C4-2B (cell line): Measurements from ENCODE around the gene GSPT1.
A peak's percentile ranks its signal among the peaks of the same experiment; 100 is the strongest.
"Not testable (repeated sequence)": the region's sequence is repeated elsewhere in the genome, so short reads cannot be mapped to it uniquely, and the experiment has no call there.

Experiments used
- H3K27ac ChIP-seq: fragments of 450-650 bp; 2 replicates; pipeline ENCODE4 v1.5.1; 2017
- ZFX ChIP-seq: fragments of 450-650 bp; IDR thresholded peaks from 2 replicates; pipeline ENCODE4 v1.6.1; 2017
- TF ChIP-seq, protein P1 (sequence below): fragments of 450-650 bp; conservative IDR thresholded peaks from 2 replicates; pipeline ENCODE4 v1.5.1; 2017; ENCODE audit warnings: mild to moderate bottlenecking

GSPT1 gene

DNA sequence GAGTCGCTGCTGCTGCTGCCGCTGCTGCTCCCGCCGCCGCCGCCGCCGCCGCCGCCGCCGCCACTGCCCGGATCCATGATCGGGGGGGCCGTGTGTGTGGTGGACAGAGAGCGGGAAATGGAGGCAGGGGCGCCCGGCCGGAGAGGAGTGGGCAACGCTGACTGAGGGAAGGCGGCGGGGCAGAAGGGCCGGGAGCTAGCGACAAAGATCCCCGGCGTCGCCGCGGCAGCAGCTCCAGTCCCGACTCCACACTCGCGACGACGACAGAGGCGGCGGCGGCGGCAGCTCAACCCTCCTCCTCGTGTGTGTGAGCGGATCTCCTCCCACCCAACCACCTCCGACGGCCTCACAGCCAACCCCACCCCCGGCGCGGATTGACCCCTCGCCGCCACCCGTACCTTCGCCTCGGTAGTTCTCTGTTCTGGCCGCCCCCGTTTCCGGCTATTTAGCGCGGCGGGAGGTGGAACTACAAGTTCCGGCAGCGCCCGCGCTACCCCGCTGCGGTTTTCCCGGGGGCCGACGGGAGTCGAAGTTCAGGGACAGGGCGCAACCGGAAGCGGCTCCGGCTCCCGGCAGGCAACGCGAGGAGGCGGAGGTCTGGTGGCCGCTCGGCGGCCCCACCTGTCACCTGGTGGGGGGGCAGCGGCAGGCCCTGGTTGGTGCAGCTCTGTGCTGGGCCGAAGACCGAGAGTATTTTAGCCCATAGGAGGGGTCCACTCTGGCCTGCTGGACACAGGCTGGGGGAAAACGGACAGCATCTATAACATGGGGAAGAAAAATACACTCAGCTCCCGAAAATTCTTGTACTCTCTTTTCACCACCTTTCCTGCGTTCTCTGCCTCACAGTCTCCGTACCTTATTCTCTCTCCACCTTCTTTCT, at the start of gene GSPT1:
TSS of gene GSPT1 (minus strand) at position 313 of the 880 bp plus-strand sequence. CDS start at position 77, 236 bp downstream.
- TF ChIP-seq, protein P1, sequence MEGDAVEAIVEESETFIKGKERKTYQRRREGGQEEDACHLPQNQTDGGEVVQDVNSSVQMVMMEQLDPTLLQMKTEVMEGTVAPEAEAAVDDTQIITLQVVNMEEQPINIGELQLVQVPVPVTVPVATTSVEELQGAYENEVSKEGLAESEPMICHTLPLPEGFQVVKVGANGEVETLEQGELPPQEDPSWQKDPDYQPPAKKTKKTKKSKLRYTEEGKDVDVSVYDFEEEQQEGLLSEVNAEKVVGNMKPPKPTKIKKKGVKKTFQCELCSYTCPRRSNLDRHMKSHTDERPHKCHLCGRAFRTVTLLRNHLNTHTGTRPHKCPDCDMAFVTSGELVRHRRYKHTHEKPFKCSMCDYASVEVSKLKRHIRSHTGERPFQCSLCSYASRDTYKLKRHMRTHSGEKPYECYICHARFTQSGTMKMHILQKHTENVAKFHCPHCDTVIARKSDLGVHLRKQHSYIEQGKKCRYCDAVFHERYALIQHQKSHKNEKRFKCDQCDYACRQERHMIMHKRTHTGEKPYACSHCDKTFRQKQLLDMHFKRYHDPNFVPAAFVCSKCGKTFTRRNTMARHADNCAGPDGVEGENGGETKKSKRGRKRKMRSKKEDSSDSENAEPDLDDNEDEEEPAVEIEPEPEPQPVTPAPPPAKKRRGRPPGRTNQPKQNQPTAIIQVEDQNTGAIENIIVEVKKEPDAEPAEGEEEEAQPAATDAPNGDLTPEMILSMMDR: no peak; the same call in 1 of the 2 replicates
- TF ChIP-seq ZFX: no peak
- H3K27ac ChIP-seq: peak within 1 kb of the TSS; percentile 93

DNA sequence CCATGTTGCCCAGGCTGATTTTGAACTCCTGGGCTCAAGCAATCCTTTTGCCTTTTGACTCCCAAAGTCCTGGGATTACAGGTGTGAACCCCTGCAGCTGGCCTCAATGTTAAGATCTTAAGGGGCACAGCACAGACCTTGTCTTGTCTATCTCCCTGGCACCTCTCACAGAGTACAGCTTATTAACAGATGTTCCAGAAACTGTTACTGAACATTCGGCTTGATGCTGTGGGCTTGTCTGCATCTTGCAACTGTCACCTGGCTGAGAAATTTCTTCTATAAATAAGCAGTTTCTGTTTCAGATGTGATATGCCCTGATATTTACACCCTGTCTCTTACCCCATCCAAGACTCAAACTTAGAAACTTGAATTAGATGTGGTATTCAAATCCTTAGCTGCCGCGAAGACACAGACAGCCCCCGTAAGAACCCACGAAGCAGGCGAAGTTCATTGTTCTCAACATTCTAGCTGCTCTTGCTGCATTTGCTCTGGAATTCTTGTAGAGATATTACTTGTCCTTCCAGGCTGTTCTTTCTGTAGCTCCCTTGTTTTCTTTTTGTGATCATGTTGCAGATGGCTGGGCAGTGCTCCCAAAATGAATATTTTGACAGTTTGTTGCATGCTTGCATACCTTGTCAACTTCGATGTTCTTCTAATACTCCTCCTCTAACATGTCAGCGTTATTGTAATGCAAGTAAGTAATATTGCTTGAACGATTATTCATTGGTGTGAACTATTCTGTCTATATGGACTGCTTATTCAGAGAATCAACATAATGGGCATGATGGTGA, 49.2 kb upstream of the GSPT1 start, which contains the start of gene TNFRSF17:
TSS of gene TNFRSF17 (plus strand) at position 450 of the 791 bp plus-strand sequence. CDS start at position 565, 115 bp downstream.
- no peak within 1 kb of the TSS for H3K27ac ChIP-seq

DNA sequence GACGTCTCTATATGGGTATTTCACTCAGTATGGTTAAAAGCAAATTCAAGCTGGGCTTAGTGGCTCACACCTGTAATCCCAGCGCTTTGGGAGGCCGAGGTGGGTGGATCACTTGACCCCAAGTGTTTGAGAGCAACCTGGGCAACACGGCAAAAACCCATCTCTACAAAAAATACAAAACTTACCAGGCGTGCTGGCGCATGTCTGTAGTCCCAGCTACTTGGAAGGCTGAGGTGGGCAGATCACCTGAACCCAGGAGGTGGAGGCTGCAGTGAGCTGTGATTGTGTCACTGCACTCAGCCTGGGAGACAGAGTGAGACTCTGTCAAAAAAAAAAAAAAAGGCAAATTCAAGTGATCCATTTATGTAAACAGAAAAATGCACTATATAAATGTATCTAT, 48.0 kb upstream of the GSPT1 start:
- TF ChIP-seq, protein P1: no peak
- TF ChIP-seq ZFX: no peak
- H3K27ac ChIP-seq: no peak overlapping the region

More for the DNA sequence above, 49.2 kb upstream of the GSPT1 start, which contains the start of gene TNFRSF17:
- TF ChIP-seq ZFX: no peak
- TF ChIP-seq, protein P1: no peak

DNA sequence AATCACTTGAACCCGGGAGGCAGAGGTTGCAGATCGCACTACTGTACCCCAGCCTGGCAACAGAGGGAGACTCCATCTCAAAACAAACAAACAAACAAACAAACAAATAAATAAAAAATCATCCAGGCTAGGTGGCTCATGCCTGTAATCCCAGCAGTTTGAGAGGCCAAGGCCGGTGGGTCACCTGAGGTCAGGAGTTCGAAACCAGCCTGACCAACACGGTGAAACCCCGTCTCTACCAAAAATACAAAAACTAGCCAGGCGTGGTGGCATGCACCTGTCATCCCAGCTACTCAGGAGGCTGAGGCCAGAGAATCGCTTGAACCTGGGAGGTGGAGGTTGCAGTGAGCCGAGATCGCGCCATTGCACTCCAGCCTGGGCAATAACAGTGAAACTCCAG, 47.2 kb upstream of the GSPT1 start:
- not testable (repeated sequence) for H3K27ac ChIP-seq

DNA sequence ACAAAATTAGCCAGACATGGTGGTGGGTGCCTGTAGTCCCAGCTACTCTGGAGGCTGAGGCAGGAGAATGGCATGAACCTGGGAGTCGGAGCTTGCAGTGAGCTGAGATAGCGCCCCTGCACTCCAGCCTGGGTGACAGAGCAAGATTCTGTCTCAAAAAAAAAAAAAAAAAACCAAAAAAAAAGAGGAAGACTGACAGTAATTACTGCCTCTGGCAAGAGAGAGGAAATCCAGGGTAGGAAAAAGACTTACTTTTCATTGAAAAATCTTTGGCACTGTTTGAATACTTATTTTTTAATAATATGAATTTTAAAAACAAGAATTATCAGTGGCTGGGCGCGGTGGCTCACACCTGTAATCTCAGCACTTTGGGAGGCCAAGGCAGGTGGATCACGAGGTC, 46.7 kb upstream of the GSPT1 start:
- H3K27ac ChIP-seq: not testable (repeated sequence)

DNA sequence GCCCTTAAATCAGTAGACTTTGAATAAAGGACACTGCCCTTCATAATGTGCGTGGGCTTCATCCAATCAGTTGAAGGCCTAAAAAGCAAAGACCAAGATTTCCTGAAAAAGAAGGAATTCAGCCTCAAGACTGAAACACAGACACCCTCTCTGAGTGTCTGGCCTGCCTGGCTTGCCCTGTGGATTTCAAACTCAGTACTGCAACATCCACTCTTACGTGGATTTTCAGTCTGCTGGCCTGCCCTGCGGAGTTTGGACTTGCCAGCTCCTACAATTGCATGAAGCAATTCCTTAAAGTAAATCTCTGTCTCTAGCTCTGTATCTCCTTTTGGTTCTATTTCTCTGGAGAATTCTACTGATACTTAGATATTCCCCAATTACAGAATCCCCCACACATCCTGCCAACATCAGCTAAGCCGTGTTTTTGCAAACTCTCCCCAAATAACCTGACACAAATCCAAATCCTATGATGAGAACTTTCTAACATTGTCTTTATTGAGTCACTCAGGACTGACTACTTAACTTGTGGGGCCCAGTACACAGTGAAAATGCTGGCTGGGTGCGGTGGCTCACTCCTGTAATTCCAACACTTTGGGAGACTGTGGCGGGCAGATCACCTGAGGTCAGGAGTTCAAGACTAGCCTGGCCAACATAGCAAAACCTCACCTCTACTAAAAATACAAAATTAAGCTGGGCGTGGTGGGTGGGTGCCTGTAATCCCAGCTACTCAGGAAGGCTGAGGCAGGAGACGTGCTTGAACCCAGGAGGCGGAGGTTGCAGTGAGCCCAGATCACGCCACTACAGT, 42.0 kb upstream of the GSPT1 start:
- TF ChIP-seq, protein P1: no peak
- no peak for TF ChIP-seq ZFX
- H3K27ac ChIP-seq: no peak overlapping the region

DNA sequence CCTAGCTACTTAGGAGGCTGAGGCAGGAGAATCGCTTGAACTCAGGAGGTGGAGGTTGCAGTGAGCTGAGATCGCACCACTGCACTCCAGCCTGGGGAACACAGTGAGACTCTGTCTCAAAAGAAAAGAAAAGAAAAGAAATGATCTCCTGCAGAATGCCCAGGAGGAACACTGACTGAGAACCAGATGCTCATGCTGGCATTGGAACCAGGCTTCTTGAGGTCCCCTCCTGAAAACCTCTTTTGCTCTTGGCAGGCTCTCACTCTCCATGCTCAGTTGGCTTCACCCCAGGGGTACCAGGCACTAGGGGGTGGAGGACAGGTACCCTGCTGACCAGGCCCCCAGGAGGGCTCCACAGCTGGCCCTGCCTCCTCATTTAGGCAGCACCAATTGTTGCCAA, 40.8 kb upstream of the GSPT1 start:
- H3K27ac ChIP-seq: no peak overlapping the region

More for the DNA sequence above, 40.8 kb upstream of the GSPT1 start:
- TF ChIP-seq, protein P1: no peak
- no peak for TF ChIP-seq ZFX
